NCI-H146 treated with DMSO at 0.1 percent for 48 hours (cell line): ENCODE data around the gene RPL37.
"Not testable (repeated sequence)": the region's sequence is repeated elsewhere in the genome, so short reads cannot be mapped to it uniquely, and the experiment has no call there.

ENCODE experiments used
- DNase-seq: peaks from one replicate; lab custom pipeline; 2025; ENCODE audit not compliant: unreplicated experiment; lab: John Stamatoyannopoulos, UW

The RPL37 gene

GRCh38 chr5:40834391-40834848 lies 602 bp downstream of the RPL37 start:
- no peak for DNase-seq

DNA sequence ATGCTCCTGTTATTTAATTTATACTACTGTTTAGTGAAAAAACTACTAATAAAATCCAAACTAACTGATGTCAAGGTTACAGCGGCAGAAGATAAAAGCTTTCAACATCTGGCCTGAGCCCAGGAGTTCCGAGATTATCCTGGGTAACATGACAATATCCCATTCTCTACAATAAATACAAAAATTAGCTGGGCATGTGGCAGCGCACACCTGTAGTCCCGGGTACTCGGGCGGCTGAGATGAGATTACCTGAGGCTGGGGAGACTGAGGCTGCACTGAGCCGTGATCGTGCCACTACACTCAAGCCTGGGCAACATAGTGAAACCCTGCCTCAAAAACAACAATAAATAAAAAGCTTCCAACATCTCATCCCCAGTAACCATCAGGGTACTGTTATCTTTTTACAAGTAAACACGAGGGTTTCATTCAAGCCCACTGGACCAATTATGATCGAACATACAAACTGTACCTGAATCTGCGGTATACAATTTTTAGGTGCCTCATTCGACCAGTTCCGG lies 1.3 kb downstream of the RPL37 start:
- no peak for DNase-seq

DNA sequence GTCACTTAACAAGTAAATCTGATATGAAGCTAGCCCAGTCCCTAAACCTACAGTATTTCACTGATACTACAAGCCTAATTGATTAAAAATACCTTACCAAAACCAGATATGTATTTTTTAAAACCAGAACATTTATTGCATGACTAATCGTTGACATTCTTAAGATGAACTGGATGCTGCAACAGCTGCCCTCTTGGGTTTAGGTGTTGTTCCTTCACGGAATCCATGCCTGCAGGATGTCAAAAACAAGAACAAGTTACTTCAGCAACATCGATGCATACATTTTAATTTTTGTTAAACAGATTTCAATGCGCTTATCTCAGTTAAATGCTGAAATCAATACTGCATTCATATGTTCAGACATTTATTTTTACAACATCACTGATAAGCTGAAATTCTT lies 2.7 kb downstream of the RPL37 start:
- DNase-seq, result no peak

GRCh38 chr5:40831346-40832210 lies 3.4 kb downstream of the RPL37 start:
- DNase-seq, result no peak

DNA sequence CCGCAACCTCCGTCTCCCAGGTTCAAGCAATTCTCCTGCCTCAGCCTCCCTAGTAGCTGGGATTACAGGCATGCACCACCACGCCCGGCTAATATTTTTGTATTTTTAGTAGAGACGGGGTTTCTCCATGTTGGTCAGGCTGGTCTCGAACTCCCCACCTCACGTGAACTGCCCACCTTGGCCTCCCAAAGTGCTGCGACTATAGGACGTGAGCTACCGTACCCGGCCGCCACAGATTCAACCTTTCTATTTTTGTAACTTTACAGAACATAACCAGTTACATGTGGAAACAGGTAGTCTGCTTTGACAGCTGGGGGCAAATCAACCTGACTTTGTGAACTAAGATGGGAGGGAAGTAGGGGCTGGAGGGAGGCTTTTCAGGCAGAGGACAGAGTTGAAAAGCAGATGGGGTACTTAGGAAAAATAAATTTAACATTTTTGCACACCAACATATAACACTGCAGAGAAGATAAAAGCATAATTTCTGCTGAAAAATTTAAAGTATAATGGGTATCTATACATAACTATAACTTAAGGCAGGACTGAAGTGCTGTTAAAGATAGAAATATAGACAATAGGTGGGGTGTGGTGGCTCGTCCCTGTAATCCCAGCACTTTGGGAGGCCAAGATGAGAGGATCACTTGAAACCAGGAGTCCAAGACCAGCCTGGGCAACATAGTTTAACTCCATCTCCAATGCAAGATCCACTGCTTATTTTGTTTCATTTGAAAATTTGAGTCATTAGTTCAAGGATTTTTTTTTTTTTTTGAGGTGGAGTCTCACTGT lies 5.1 kb downstream of the RPL37 start:
- no peak for DNase-seq

DNA sequence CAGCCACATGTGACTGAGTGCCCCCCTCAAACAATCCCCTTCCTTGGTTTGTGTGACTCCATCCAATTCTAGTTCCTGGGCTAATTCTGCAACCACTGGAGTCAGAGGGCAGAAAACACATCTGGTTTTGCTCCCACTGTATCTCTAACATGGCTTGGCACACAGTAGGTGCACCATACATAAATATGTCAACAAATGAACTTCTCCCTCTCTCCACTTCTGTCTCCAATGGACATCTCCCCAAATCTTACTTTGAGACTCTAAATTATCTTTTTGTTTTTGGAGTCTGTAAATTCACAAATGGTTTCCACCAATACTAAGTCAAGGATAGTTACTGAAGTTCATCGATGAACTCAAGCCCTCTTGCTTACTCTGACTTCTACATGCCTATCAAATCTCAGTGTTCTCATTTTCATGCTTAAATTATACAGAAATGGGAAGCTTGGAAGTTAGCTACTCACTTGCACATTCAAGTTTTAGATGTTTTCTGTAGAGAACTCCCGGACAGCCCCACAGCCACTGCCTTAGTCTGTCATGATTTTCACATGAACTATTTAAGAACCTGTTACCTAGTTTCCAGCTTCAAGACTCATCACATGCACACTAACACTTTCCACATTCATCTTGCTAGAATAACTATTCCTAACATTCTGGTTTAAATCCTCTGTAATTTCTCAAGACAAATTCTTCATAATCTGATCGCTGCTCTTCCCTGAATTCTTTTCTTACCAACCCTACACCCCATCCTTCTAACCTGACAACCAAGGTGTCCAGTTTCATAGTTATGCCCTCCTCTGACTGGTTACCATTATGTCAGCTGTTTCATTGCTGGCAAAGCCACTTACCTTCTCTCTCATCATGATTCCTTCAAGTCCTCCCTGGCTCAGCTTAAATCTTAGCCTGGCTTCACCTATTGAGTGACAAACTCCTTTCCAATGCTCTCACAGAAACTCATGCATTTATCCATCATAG lies 6.0 kb downstream of the RPL37 start:
- no peak for DNase-seq

GRCh38 chr5:40828021-40828631 lies 6.9 kb downstream of the RPL37 start:
- no peak for DNase-seq

DNA sequence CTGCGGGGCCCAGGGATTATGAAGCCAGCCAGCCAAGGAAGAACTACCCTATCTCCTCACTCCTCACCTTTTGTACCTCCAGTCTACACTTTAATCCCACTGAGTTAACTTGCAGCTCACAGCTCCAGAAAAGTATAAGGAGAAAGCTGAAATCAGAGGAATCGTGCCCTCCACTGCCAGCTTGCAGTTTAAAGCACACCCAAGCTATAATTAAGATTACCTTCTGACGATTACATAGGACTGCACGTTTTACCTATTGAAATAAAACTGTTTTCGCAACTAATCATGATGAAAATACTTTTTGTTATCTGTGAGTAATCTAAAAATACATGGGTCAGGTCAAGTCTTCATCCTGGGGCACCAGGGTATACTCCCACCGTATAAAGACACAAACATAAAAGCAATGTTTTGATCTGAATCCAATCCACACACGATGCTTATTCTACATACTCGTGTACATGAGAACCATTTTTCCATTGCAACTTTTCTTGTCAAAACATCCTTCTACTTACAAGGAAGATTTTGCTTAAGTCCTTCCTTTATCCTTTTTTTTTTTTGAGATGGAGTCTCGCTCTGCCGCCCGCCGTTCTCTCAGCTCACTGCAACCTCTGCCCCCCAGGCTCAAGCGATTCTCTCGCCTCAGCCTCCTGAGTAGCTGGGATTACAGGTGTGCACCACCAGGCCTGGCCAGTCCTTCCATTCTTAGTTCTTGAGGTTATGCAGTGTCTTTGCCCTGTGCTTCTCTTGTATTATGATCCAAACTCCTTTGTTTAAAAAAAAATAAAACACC lies 7.6 kb downstream of the RPL37 start:
- no peak for DNase-seq

GRCh38 chr5:40826489-40827187 lies 8.4 kb downstream of the RPL37 start:
- no peak for DNase-seq

DNA sequence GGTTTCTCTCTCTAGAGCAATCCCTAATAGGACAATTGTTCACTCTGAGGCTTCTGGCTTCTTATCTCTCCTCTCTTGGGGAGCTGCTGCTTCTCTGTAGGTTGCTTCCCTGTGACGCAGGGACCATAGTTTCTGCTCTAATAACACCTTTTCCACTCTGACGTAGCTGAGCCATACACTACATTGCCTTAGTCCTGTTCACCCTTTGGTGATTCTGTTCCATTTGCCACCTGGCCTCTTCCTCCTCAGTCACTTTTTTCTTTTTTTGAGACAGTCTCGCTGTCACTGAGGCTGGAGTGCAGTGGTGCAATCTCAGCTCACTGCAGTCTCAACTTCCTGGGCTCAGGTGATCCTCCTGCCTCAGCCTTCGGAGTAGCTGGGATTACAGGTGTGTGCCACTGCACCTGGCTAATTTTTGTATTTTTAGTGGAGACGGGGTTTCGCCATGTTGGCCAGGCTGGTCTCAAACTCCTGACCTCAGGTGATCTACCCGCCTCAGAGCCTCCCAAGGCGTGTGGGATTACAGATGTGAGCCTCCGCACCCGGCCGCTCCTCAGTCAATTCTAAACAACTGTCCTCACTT lies 9.5 kb downstream of the RPL37 start:
- DNase-seq, result not testable (repeated sequence)

GRCh38 chr5:40823459-40823858 lies 11.6 kb downstream of the RPL37 start:
- DNase-seq, result no peak

DNA sequence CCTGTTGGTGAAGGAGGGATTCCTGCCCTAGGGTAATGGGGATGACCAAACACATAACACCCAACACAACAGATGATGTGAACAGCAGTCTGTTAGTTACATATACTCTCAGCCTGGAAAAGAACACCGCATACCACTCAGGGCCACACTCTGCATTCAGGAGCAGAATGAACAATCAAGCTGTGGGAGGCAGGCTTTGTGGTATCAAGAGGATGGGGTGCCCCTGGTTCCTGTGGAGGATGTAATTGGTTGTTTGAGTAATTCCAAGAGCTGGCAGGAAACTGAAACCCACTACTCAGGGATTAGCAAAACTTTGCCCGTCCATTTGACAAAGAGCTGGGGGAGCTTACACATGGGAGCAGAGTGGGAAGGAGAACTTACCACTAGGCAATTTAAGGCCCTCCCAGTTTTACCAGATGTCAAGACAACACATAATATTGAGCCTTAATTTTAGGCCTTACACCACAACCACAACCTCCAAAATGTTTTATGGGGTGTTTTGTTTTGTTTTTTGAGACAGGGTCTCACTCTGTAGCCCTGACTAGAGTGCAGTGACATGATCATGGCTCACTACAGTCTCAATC lies 21.2 kb downstream of the RPL37 start:
- no peak for DNase-seq

GRCh38 chr5:40812125-40812524 lies 22.9 kb downstream of the RPL37 start:
- no peak for DNase-seq

DNA sequence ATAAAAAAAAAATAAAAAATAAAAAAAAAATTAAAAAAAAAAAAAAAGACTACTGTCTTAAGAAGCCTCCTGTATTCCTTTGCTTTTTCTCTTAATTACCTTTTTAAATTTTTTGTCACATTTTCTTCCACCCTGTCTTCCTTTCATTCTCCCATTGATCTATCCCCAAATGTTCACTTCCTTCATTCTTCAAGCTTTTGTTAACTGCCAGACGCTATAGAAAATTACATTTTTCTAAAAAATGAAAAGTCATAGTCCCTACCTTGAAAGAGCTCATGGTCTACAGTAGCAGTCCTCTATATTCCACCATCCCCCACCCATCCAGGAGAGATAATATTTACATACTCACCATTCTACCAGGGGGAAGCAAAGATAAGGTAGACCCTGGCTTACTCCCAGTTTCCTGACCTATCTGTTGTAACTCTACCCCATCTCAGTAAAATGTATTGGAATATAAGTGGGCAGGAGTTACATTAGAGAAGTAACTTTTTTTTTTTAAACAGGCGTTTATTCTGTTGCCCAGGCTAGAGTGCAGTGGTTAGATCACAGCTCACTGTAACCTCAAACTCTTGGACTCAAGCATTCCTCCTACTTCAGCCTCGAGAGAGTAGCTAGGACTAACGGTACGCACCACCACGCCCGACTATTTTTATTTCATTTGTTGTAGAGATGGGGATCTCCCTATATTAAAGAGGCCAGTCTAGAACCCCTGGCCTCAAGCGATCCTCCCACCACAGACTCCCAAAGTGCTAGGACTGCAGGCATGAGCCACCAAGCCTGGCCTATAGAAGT lies 33.1 kb downstream of the RPL37 start:
- no peak for DNase-seq

DNA sequence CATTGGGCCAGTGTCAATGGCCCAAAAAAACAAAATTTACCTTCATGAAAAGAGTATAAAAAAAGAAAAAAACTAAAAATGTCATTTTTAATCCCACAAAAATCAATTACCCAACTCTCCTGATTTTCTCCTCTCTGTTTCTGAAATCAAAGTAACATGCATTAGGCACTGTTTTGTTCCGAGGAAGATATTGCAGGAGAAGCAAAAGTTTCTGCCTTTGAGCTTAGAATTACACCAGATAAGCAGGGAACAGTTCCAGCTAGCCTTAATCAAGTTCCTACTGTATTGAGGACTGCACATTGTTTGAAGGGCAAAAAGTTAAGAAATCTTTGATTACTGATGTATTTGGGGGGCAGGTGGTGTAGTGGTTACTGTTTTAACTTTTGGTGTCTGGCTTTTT lies 35.8 kb downstream of the RPL37 start:
- no peak for DNase-seq

GRCh38 chr5:40798801-40799210 lies 36.2 kb downstream of the RPL37 start:
- DNase-seq, result no peak

GRCh38 chr5:40798012-40798800 lies 36.8 kb downstream of the RPL37 start, which contains the start of gene PRKAA1:
Gene PRKAA1, minus strand, starts transcription at chr5:40798374. Its CDS starts 185 bp downstream, at chr5:40798189.
- peak; percentile 78 for DNase-seq
